GM21447 (cell line): ENCODE data around the gene DXO.
"Not testable (repeated sequence)": the region's sequence is repeated elsewhere in the genome, so short reads cannot be mapped to it uniquely, and the experiment has no call there.

Experiments
- ATAC-seq: cut with Tn5 transposase; IDR thresholded peaks from one replicate; pipeline ENCODE4 v1.9.1; 2021; ENCODE audit not compliant: unreplicated experiment

DXO gene

DNA sequence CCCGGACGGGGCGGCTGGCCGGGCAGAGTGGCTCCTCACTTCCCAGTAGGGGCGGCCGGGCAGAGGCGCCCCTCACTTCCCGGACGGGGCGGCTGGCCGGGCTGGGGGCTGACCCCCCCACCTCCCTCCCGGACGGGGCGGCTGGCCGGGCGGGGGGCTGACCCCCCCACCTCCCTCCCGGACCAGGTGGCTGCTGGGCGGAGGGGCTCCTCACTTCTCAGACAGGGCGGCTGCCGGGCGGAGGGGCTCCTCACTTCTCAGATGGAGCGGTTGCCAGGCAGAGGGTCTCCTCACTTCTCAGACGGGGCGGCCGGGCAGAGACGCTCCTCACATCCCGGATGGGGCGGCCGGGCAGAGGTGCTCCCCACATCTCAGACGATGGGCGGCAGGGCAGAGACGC is 39.8 kb downstream of the DXO start:
- ATAC-seq = not testable (repeated sequence)

DNA sequence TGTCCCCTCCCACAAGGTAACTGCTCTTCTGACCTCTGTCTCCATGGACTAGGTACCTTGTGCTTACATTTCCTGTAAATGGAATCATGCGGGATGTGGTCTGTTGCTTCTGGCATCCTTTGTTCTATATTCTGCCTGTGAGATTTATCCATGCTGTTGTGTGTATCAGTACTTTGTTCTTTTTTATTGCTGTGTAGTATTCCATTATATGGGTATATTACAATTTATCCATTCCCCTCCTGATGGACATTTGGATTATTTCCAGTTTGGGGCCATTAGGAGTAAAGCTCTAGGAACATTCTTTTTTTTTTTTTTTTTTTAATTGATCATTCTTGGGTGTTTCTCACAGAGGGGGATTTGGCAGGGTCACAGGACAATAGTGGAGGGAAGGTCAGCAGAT is 41.0 kb downstream of the DXO start:
- ATAC-seq = no peak

DNA sequence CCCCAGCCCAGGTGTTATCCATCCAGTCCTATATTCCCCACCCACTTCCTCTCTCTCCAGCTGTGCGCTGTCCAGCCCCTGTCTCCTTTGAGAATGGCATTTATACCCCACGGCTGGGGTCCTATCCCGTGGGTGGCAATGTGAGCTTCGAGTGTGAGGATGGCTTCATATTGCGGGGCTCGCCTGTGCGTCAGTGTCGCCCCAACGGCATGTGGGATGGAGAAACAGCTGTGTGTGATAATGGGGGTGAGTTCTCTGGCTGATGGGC is 43.3 kb downstream of the DXO start:
- ATAC-seq = no peak

DNA sequence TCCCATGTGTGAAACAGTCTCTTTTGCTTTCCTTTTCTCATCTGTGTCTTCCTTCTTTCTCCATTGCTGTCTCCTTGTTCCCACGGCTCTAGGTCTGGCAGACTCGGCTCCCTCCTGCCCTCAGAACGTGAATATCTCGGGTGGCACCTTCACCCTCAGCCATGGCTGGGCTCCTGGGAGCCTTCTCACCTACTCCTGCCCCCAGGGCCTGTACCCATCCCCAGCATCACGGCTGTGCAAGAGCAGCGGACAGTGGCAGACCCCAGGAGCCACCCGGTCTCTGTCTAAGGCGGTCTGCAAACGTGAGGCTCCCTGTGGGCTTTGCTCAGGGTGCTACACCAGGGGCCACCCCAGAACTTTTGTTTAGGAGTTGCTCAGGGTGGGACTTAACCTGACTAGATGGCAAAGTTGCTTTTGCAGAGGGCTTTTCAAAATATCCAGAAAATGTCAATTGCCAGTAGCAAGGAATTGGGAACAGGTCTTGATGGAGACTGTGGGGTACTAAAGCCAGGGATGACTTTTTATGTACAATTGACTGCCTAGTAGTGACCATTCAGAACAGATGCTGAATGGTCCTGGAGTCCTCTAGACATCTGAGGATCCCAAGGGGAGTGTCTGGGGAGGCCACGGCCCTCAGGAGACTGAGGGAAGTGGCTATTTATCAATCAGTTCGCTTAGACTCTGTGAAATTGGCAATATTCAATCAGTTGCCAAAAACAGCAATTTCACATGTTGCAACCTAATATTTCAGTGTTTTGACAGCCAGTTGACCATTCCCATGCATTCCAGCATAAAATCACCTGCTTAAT is 43.9 kb downstream of the DXO start:
- ATAC-seq = no peak

DNA sequence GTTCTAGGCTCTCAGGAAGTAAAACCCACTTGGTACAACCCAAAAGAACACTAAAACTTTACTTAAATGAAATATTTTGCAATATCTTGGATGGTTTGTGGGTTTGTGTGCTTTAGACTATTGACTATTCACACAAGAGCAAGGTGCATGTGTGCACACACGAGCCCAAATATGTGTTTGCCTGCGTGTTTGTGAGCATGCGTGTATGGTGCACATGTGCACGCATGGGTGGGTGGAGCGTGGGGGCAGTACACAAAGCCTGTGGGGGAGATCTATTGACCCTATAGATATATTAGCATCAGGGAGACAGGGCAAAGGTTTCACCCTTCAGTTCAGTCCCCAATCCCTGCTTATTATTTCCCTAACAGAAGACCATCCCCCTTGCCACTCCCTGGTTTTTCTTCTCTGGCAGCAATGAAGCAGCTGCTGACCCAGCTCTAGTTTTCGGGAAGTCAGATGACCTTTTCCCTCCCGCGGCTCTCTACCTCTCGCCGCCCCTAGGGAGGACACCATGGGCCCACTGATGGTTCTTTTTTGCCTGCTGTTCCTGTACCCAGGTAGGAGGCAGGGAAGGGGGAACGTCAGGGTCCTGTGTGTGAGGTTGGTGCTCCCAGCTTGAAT is 44.6 kb downstream of the DXO start, which contains the start of gene C2:
Gene C2, plus strand, starts transcription at position 476 of the 621 bp plus-strand sequence. Its CDS starts 36 bp downstream, at position 512.
- ATAC-seq = no peak

DNA sequence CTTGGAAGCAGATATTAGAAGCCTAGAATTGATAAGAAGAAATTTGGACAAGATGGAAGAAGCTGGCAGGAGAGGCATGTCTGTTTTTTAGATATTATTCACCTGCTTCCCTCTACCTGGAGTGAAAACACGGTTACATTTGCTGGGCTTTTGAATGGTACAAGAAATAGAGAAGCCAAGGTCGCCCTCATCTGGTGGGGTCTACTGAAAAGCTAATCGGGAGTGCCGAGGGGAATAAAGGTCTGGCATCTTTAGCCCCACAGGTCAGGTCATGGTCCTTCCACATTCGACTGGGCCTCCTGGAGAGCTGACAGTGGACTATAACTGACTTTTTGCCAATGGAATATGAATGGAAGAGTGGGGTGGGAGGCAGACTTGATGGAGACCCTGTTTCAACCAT is 49.0 kb downstream of the DXO start:
- no peak for ATAC-seq

DNA sequence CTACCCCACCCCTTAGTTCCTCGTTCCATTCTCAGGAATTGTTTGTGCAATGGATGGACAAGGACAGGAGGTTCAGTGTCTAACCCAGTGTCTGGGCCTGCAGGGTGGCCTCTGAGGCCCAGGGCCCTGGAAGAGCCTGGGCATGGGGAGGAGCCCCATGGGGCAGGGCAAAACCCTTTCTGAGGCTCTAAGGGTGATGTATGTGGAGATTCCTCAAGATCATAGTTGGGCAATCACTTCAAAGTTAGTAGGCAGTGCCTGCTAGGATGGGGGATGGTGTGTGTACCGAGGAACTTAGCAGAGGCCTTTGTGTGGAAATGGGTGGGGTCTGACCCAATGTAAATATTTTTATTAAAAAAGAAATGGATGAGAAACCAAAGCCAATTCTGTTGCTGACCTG is 51.1 kb downstream of the DXO start:
- ATAC-seq = no peak
